Measurements from ENCODE around the gene AIG1.

DNA sequence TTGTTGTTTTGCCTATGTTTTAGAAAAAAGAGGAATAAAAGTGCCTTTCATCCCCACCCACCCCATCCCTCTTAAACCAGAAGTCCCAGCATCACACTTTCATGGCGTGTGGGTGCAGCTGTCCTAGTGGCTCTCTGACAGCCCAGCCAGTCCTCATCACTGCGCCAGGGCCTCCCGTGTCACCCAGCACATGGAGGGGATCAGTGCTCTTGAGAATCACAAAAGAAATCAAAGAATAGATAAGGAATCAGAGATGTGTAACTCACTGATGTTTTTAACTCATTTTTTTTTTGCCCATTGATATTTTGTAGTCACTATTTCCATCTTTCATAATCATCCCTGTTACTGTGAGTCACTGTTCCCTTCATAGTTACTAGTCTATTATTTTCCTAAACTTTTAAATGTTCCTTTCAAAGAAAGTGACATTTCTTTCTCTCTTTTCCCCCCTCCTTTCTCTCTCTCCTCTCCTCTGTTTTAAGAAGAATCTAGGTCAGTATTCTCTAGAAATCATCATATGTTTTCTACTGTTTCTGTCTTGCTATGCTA lies 78.6 kb downstream of the AIG1 start:
- TF ChIP-seq, protein P1, sequence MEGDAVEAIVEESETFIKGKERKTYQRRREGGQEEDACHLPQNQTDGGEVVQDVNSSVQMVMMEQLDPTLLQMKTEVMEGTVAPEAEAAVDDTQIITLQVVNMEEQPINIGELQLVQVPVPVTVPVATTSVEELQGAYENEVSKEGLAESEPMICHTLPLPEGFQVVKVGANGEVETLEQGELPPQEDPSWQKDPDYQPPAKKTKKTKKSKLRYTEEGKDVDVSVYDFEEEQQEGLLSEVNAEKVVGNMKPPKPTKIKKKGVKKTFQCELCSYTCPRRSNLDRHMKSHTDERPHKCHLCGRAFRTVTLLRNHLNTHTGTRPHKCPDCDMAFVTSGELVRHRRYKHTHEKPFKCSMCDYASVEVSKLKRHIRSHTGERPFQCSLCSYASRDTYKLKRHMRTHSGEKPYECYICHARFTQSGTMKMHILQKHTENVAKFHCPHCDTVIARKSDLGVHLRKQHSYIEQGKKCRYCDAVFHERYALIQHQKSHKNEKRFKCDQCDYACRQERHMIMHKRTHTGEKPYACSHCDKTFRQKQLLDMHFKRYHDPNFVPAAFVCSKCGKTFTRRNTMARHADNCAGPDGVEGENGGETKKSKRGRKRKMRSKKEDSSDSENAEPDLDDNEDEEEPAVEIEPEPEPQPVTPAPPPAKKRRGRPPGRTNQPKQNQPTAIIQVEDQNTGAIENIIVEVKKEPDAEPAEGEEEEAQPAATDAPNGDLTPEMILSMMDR (IDR thresholded peaks at IDR 0.05), result no peak
- no peak for TF ChIP-seq POLR2A (IDR thresholded peaks at IDR 0.05)

Data from adrenal gland (tissue), 5 donors.